Right cardiac atrium (tissue), 5 donors: Measurements from ENCODE around the gene TSC22D1. TPM values are rescaled to one million over a fixed set of nuclear protein-coding genes. Genes with fewer than 3 reads are reported as not detected.

Experiments
- ATAC-seq, 2 donors: fragments of 200-7000 bp; cut with Tn5 transposase; one replicate each; pipeline versions ENCODE4 v1.8.0 to v1.9.1; 2020; ENCODE audit warnings: moderate library complexity in 2 of 2, mild to moderate bottlenecking in 1 of 2
- DNase-seq, 3 donors: peaks; one replicate each; pipeline ENCODE4 v3.0.0-alpha.2; 2020
- H3K27ac ChIP-seq: one replicate; pipeline ENCODE4 v1.5.1; 2013; ENCODE audit warnings: mild to moderate bottlenecking, low read length, control low read depth, moderate library complexity
- H3K27me3 ChIP-seq: one replicate; pipeline ENCODE4 v1.6.1; 2013; ENCODE audit not compliant: control insufficient read depth, insufficient read depth
- H3K4me1 ChIP-seq: one replicate; pipeline ENCODE4 v1.6.1; 2013; ENCODE audit warnings: low read length; ENCODE audit not compliant: control insufficient read depth, insufficient read depth
- H3K4me3 ChIP-seq: one replicate; pipeline ENCODE4 v1.5.1; 2013; ENCODE audit warnings: low read length, control low read depth
- H3K9me3 ChIP-seq: one replicate; pipeline ENCODE4 v1.6.1; 2013; ENCODE audit warnings: low read length; ENCODE audit not compliant: control insufficient read depth
- WGBS: extraction: QIAGEN DNeasy Blood & Tissue Kit; methylation state at CpG from one replicate; pipeline ENCODE4 v1.1.7; 2013; 5-methylcytosine and 5-hydroxymethylcytosine counted together
- intact Hi-C, 4 donors: fragments of 100-400 bp; cut with DNase I; formaldehyde crosslinking; loops; one replicate each; pipeline versions ENCODE4 v1.11.0 to v1.14.0; 2022 to 2023
- polyA plus RNA-seq: library from polyadenylated mRNA; stranded (reverse); fragments of 200-250 nt; gene quantifications from one replicate; pipeline ENCODE4 v1.2.3, GENCODE V29; 2013
- total RNA-seq, 4 donors: library from RNA; stranded (reverse); fragmentation: NEBNext Ultra II Directional; extraction: Animal tissue kit (Norgen Biotek cat#: 25700); gene quantifications; one replicate each; pipeline ENCODE4 v1.2.1, GENCODE V29; 2021
- donor health status: healthy with polysubstance abuse.
- donor health status: DM: no; HTN: yes; CAD: no.
- donor health status: DM: no; HTN: no; CAD: no.
- donor health status: DM: no; HTN: yes; CAD: no; lungs with severe emphysema.
- donor health status: DM: yes; HTN: yes; CAD: no.

TSC22D1 gene
- total and polyA plus RNA-seq, 5 donors = 90.8 to 163 (median 133) TPM

- Histone ChIP-seq H3K4me1 (no peaks in the 10 kb centered on the region), H3K27ac (no peak overlapping the region), H3K4me3 (no peak overlapping the region), H3K27me3 (no peaks in the 10 kb centered on the region), H3K9me3 (no peaks in the 10 kb centered on the region)
- DNase-seq (no peak), ATAC-seq (peak; percentile 28 to 33)
- intact Hi-C loops = no loop called here
- WGBS = 95% methylated on average over 7 of the region's 7 CpGs
Measured at GRCh38 chr13:44452418-44452817, 123.7 kb downstream of the TSC22D1 start.

GRCh38 chr13:44451651-44452050, 124.5 kb downstream of the TSC22D1 start:
- Histone ChIP-seq H3K27me3 (no peaks in the 10 kb centered on the region), H3K4me3 (no peak overlapping the region), H3K4me1 (no peaks in the 10 kb centered on the region), H3K27ac (no peak overlapping the region), H3K9me3 (no peaks in the 10 kb centered on the region)
- DNase-seq = no peak
- 94% methylated on average over 7 of the region's 7 CpGs for WGBS
- ATAC-seq = peak in 1 of 2 donors; percentile 19
- intact Hi-C loops = no loop called here

GRCh38 chr13:44451126-44451525, 125.0 kb downstream of the TSC22D1 start:
- H3K27me3 ChIP-seq = no peaks in the 10 kb centered on the region
- intact Hi-C loops = no loop called here
- no peaks in the 10 kb centered on the region for H3K9me3 ChIP-seq
- no peaks in the 10 kb centered on the region for H3K4me1 ChIP-seq
- 89% methylated on average over 12 of the region's 12 CpGs for WGBS
- ATAC-seq (peak in 1 of 2 donors; percentile 26), DNase-seq (no peak)
- H3K27ac ChIP-seq = no peak overlapping the region
- H3K4me3 ChIP-seq = no peak overlapping the region

GRCh38 chr13:44449999-44450821, 125.9 kb downstream of the TSC22D1 start:
- DNase-seq = no peak
- Histone ChIP-seq H3K27me3 (no peaks in the 10 kb centered on the region), H3K4me3 (no peak overlapping the region), H3K4me1 (no peaks in the 10 kb centered on the region), H3K9me3 (no peaks in the 10 kb centered on the region), H3K27ac (no peak overlapping the region)
- intact Hi-C loops = loop anchor here in 1 of 4 donors (10.0 kb wide), 1 partner anchor 545 kb away; no protein-coding TSS in a partner anchor
- 91% methylated on average over 3 of the region's 3 CpGs for WGBS
- no peak for ATAC-seq

- intact Hi-C loops = loop anchor here in 1 of 4 donors (10.0 kb wide), 1 partner anchor 544 kb away; no protein-coding TSS in a partner anchor
- Histone ChIP-seq H3K27me3 (no peaks in the 10 kb centered on the region), H3K4me3 (no peak overlapping the region), H3K9me3 (no peaks in the 10 kb centered on the region), H3K4me1 (no peaks in the 10 kb centered on the region), H3K27ac (no peak overlapping the region)
- DNase-seq = no peak
- WGBS = 76% methylated on average over 3 of the region's 3 CpGs
- peak in 1 of 2 donors; percentile 22 for ATAC-seq
Measured at GRCh38 chr13:44448875-44449274, 127.3 kb downstream of the TSC22D1 start.

DNA sequence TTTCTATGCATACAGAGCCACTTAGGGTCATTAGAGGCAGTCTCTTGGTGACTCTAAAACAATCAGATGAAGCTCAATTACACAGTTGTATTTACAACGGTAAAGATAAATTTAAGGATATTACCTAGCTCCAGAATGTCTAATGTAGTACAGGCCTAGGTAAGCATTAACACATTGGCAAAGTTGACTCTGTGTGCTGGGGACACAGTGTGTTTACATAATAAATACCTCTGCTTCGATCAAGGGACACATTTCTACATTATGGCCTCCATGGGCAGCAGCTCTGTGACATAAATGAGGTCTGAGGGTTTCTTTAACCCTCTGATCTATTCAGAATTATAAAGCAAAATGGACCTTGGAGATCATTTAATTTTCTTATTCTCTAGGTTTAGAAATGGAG, 127.8 kb downstream of the TSC22D1 start:
- H3K27me3 ChIP-seq = no peaks in the 10 kb centered on the region
- 85% methylated on average over 2 of the region's 2 CpGs for WGBS
- H3K9me3 ChIP-seq = no peaks in the 10 kb centered on the region
- ATAC-seq = no peak
- intact Hi-C loops = loop anchor here in 1 of 4 donors (10.0 kb wide), 1 partner anchor 544 kb away; no protein-coding TSS in a partner anchor
- DNase-seq = no peak
- no peaks in the 10 kb centered on the region for H3K4me1 ChIP-seq
- H3K4me3 ChIP-seq = no peak overlapping the region
- no peak overlapping the region for H3K27ac ChIP-seq

GRCh38 chr13:44447783-44448321, 128.3 kb downstream of the TSC22D1 start:
- no peak overlapping the region for H3K4me3 ChIP-seq
- H3K9me3 ChIP-seq = no peaks in the 10 kb centered on the region
- WGBS = 84% methylated on average over 2 of the region's 2 CpGs
- DNase-seq (no peak), ATAC-seq (no peak)
- H3K27ac ChIP-seq = no peak overlapping the region
- no peaks in the 10 kb centered on the region for H3K4me1 ChIP-seq
- no peaks in the 10 kb centered on the region for H3K27me3 ChIP-seq
- intact Hi-C loops = loop anchor here in 1 of 4 donors (10.0 kb wide), 1 partner anchor 543 kb away; no protein-coding TSS in a partner anchor

DNA sequence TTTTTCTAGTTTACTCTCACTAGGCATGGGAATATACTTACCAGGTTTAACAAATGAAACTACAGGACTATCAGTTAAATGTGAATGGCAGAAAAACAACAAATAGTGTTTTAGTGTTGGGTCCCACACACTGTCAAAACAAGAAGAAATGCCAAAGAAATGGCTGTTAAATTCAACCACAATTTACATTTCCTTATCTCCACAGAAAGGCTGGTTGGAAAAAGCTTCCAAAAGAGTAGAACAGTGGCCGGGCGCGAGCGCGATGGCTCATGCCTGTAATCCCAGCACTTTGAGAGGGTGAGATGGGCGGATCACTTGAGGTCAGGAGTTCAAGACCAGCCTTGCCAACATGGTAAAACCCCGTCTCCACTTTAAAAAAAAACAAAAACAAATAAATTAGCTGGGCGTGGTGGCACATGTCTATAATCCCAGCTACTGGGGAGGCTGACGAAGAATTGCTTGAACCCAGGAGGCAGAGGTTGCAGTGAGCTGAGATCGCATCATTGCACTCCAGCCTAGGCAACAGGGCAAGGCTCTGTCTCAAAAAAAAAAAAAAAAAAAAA, 136.0 kb downstream of the TSC22D1 start:
- 88% methylated on average over 10 of the region's 10 CpGs for whole genome bisulfite sequencing
- no peak overlapping the region for H3K4me3 ChIP-seq
- intact Hi-C loops = loop anchor here in 1 of 4 donors (10.0 kb wide), 1 partner anchor 535 kb away; no protein-coding TSS in a partner anchor
- no peak for ATAC-seq
- no peak overlapping the region for H3K27ac ChIP-seq
- H3K27me3 ChIP-seq = no peaks in the 10 kb centered on the region
- H3K4me1 ChIP-seq = no peaks in the 10 kb centered on the region
- no peak for DNase-seq
- no peaks in the 10 kb centered on the region for H3K9me3 ChIP-seq

- H3K27ac ChIP-seq = no peak overlapping the region
- no peak for ATAC-seq
- intact Hi-C loops = loop anchor here (5.0 to 10.0 kb wide), 11 partner anchors 55 to 535 kb away; no protein-coding TSS in a partner anchor
- H3K9me3 ChIP-seq = no peaks in the 10 kb centered on the region
- WGBS = 47% methylated on average over 4 of the region's 4 CpGs
- H3K4me3 ChIP-seq = no peak overlapping the region
- H3K4me1 ChIP-seq = no peaks in the 10 kb centered on the region
- H3K27me3 ChIP-seq = no peaks in the 10 kb centered on the region
- no peak for DNase-seq
Measured at GRCh38 chr13:44439452-44440024, 136.6 kb downstream of the TSC22D1 start.

GRCh38 chr13:44438234-44438579, 137.9 kb downstream of the TSC22D1 start:
- ATAC-seq (no peak), DNase-seq (no peak)
- H3K27me3 ChIP-seq = no peaks in the 10 kb centered on the region
- WGBS = 9% methylated on average over 3 of the region's 3 CpGs
- intact Hi-C loops = loop anchor here (5.0 to 10.0 kb wide), 10 partner anchors 53 to 531 kb away; no protein-coding TSS in a partner anchor
- no peak overlapping the region for H3K4me3 ChIP-seq
- no peak overlapping the region for H3K27ac ChIP-seq
- H3K9me3 ChIP-seq = no peaks in the 10 kb centered on the region
- peaks cover 2% of the 10 kb centered on the region for H3K4me1 ChIP-seq
